ENCODE measurements around the gene ABI3BP.

Gene ABI3BP

DNA sequence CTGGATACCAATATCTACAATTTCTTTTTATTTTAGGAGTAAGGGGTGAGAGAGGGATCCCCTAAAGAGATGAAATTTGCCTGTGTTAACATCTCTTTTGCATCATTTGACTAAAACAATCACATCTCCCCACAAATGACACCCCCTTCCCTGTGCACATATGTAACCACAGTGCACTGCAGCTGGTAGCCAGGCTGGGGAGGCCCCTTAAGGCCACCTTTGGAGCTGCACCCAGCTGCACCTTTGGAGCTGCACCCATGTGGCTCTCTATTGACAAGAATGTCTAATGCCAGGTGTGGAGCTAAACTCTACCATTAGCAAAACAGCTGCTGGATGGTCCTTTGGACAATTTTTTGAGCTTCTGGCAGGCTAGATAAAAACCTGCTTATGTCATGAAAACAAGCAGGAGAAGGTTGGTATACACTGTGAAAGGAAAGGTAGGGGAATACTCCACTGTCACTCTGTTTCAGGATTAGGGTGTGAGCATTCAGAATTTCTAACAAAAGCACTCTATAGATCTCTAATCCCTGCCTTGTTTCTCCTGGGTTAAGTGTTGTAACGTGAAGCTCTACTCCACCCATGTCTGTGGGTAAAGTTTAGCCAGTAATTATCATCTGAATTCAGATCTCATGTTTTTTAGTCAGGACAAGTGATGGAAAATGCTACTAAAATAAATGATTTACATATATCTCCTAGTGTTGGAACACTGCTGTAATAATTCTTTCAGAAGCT lies 231.8 kb downstream of the ABI3BP start:
- no peak for DNase-seq

DNA sequence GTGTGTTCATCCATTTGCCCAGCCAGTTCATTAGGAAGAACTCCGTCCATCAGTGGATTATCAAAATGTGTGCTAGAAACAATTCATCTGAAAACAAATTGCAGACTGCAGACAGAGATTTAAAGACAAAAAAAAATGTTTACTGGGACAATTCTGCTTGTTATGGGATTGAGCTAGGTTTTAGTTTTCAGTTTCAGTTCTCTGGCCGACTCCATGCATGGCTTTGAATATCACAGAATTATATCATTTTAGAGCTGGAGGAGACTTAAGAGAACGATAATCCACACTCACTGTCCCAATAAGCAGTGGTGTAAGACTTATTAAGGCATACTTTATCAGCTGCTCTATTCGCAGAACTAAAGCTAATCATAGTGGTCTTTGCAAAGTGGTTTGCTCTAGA lies 232.8 kb downstream of the ABI3BP start:
- DNase-seq, result no peak

GRCh38 chr3:100759950-100760349 lies 233.3 kb downstream of the ABI3BP start:
- no peak for DNase-seq

GRCh38 chr3:100759159-100759558 lies 234.1 kb downstream of the ABI3BP start:
- no peak for DNase-seq

GRCh38 chr3:100756441-100756840 lies 236.8 kb downstream of the ABI3BP start:
- no peak for DNase-seq

DNA sequence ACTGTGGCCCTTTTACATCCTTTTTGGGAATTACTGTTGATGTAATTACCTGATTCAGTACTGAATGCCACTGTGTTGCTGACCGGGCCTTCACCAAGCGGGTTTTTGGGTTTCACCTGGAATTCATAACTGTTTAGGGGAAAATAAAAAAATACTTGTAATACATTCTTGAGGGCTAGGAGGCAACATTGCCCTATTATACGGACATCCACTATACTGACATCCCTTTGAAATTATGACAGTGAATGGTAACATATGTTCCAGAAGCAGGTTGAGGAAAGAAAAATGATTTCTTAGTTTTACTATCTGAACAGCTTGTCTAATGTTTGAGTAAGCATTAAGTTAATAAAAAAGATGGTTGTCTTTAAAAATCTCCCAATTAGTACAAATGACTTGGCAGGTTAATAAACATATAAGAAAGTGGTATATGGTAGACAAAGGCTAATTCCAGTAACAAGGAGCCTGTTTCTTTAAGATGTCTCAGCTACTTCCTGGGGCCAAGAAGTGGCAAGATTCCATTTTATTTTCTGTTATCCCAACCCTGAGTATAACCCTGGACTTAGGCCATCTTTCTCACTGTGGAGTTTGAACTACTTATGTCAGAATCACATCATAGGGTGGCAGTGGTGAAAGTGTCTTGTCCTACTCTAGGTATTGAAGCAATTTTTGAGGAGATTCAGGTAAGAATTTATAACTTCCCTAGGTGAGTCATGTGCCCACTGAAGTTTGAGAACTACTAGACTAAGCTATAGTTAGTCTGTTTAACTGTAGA lies 238.5 kb downstream of the ABI3BP start:
- DNase-seq, result no peak

- DNase-seq, result no peak
These were observed 239.4 kb downstream of the ABI3BP start for GRCh38 chr3:100753846-100754245.

- DNase-seq, result no peak
These were observed 244.3 kb downstream of the ABI3BP start for GRCh38 chr3:100748967-100749366.

DNA sequence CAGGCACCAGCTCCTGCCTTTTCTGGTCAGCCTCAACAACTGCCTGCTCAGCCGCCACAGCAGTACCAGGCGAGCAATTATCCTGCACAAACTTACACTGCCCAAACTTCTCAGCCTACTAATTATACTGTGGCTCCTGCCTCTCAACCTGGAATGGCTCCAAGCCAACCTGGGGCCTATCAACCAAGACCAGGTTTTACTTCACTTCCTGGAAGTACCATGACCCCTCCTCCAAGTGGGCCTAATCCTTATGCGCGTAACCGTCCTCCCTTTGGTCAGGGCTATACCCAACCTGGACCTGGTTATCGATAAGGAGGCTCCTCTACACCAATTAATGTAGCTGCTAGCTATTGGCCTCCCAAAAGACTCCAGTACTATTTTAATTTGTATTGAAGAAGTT lies 245.0 kb downstream of the ABI3BP start:
- DNase-seq, result no peak

DNA sequence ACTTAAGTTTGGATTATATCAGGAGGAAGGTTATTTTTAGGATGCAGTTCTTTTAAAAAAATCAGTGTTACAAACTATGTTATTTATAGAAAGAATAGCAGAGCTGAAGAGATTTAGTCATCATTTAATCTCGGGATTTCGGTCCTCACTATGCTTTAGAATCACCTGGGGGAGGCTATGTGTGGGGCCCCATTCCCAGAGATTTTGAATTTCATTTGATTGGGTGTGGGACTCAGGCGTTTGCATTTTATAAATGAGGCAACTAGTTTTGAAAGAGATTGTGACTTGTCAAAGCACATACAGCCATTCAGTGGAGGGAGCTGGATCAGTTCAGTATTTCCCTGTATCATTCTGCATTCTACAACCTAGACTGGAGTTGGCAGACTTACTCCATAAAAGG lies 247.1 kb downstream of the ABI3BP start:
- DNase-seq, result no peak

GRCh38 chr3:100745617-100746016 lies 247.6 kb downstream of the ABI3BP start:
- no peak for DNase-seq

DNA sequence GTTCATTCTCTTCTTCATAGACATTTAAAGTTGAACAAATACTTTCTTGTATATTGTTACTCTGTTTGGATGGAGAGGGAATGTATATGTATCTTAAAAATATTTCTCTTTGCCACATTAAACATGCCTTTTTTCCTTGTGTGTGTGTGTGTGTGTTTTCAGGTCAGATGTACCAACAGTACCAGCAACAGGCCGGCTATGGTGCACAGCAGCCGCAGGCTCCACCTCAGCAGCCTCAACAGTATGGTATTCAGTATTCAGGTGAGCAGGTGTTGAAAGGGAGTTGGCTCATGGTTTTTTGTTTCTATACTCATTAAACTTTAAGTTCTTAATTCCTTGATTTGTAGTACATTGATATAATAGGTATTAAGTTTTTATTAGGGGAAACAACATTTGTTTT lies 248.6 kb downstream of the ABI3BP start:
- no peak for DNase-seq

GRCh38 chr3:100743535-100743934 lies 249.7 kb downstream of the ABI3BP start:
- no peak for DNase-seq

DNA sequence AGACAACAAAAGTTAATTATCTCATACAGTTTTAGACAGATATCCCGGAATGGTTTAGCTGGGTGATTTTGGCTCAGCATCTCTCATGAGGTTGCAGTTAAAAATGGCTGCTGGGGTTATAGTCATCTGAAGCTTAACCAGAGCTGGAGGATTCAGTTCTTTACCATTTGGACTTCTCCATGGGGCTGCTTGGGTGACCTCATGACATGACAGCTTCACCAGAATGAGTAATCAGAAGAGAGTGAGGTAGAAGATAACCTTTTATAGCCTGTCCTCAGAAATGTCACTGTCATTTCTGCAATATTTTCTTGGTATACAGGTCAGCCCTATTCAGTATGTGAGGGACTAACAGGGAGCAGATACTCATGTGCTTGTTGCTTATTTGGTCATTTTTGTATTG lies 253.0 kb downstream of the ABI3BP start:
- DNase-seq, result no peak

DNA sequence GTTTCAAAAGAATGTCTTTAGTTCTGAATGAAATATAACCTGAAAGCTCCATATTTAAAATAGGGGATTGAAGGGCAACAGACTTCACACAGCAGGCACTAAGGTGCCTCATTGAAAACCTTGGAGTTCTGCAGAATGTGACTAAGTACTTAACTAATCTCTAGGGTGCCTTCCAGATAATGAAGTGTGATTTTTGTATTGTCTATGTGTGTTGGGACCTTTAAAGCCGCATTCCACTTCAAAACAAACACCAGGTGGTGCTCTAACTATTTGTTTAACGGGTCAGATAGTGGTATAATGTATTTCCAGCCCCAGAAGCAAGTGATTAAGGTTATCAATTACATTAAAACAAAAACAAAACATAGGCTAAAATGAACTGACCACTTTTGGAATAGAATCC lies 255.9 kb downstream of the ABI3BP start:
- no peak for DNase-seq

- no peak for DNase-seq
These were observed 260.8 kb downstream of the ABI3BP start for GRCh38 chr3:100732435-100732834.

GRCh38 chr3:100730524-100730923 lies 262.7 kb downstream of the ABI3BP start:
- DNase-seq, result no peak

GRCh38 chr3:100726706-100727105 lies 266.5 kb downstream of the ABI3BP start:
- DNase-seq, result no peak

GRCh38 chr3:100725935-100726513 lies 267.2 kb downstream of the ABI3BP start:
- DNase-seq, result no peak

DNA sequence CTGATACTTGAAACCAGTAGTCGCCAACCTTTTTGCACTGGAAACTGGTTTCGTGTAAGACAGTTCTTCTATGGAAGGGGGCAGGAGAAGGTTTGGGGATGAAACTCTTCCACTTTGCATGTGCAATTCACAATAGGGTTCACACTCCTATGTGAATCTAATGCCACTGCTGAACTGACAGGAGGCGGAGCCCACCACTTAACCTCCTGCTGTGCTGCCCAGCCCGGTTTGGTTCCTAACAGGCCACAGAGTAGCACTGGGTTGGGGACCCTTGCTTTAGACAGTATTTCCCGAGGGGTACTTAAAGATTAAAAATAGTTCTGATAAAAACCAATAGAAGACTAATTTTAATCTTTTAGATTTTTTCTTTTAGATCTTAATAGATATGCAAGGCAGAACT lies 272.8 kb downstream of the ABI3BP start:
- no peak for DNase-seq

DNA sequence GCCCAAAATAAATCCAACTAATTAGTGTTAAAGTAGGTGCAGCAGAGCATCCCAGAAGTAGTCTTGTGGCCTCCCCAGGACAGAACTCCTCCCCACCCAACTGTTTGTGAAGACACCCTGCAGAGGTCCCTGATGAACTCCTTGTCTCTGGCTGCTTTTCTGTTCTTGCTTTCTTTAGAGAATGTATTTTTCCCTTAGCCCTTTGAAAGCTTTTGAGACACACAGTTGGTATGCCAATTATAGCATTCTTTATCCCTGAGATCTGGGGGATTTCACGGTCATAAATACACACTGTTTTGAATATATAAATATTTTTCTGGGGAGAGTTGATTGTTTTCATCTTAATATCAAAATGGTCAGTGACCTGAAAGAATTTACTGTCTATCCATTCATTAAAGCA lies 274.1 kb downstream of the ABI3BP start:
- DNase-seq, result no peak

DNA sequence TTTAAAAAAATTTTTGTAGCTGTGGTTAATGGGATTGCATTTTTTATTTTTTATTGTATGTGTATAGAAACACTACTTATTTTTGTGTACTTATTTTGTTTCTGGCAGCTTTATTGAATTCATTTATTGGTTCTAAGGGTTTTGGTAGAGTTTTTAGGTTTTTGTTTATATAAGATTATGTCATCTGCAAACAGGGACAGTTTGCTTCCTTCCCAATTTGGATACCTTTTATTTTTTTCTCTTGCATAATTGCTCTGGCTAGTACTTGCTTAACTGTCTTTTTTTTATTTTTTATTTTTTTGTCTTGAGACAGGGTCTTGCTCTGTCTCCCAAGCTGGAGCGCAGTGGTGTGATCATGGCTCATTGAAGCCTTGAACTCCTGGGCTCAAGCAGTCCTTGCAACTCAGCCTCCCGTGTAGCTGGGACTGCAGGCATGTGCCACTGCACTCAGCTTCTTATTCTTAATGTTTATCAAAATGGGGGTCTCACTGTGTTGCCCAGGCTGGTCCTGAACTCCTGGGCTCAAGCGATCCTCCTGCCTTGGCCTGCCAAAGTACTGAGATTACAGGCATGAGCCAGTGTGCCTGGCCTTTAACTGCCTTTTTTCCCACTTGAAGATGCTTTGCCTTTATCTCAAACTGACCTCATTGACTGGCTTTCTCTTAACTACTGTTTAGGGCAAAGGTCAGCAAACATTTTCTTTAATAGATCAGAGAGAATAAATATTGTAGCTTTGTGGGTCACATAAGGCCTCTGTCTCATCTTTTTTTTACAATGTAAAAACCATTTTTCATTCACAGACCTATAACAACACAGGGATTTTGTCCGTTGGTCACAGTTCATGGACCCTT lies 275.4 kb downstream of the ABI3BP start:
- no peak for DNase-seq

DNA sequence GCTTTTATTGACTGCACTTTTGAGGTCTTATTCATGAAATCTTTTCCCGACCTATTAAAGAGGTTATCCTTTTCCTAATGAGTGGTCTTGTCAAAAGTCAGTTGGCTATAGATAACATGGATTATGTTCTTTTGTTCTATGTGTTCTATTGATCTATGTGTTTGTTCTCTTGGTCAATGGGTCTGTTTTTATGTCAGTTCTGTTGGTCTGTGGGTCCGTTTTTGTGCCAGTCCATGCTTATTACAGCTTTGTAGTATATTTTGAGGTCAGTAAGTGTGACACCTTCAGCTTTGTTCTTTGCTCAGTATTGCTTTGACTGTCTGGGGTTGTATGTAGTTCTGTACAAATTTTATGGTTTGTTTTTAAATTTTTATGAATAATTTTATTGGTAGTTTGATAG lies 276.2 kb downstream of the ABI3BP start:
- no peak for DNase-seq
